OCI-LY7 (cell line): ENCODE measurements around the gene C2CD3. TPM values are rescaled to one million over a fixed set of nuclear protein-coding genes. Genes with fewer than 3 reads are reported as not detected.

Experiments used
- BruUV-seq: library from RNA; stranded (reverse); fragments of 400-500 nt; replicated peaks from 2 replicates; lab custom pipeline; 2021; lab: Mats Ljungman, UMichigan
- CTCF ChIA-PET: fragments of 300-600 bp; sonication (Branson Sonifier 250); formaldehyde crosslinking; loops from one replicate; lab custom pipeline; 2022; ENCODE audit warnings: antibody characterized with exemption; ENCODE audit not compliant: unreplicated experiment; lab: Charles Lee
- POLR2A ChIA-PET: fragments of 300-600 bp; sonication (Branson Sonifier 250); formaldehyde crosslinking; loops from one replicate; lab custom pipeline; 2022; ENCODE audit warnings: antibody characterized with exemption; lab: Charles Lee
- DNase-seq: peaks from one replicate; pipeline ENCODE4 v3.0.0-alpha.2; 2015; ENCODE audit warnings: low spot score
- H2AFZ ChIP-seq: fragments of 200-600 bp; sonication (generic), shearing (Covaris generic); 2 replicates; pipeline ENCODE4 v1.6.1; 2014; ENCODE audit warnings: mild to moderate bottlenecking, antibody characterized with exemption, low read length, moderate library complexity
- H3K27ac ChIP-seq: fragments of 200-600 bp; sonication (generic); 2 replicates; pipeline ENCODE4 v1.5.1; 2014; ENCODE audit warnings: mixed run types, low read depth, mild to moderate bottlenecking, moderate library complexity, low read length, inconsistent platforms; ENCODE audit not compliant: poor library complexity, severe bottlenecking
- H3K36me3 ChIP-seq: fragments of 200-600 bp; sonication (generic); 2 replicates; pipeline ENCODE4 v1.6.1; 2014; ENCODE audit warnings: mild to moderate bottlenecking, antibody characterized with exemption, low read length, moderate library complexity, mixed read lengths; ENCODE audit not compliant: insufficient read depth
- H3K4me1 ChIP-seq: fragments of 200-600 bp; sonication (generic); 2 replicates; pipeline ENCODE4 v1.5.1; 2014; ENCODE audit warnings: mild to moderate bottlenecking, low read length; ENCODE audit not compliant: insufficient read depth, poor library complexity, severe bottlenecking
- H3K4me2 ChIP-seq: fragments of 200-600 bp; sonication (generic); 2 replicates; pipeline ENCODE4 v1.6.1; 2014; ENCODE audit warnings: mild to moderate bottlenecking, low read length
- H3K4me3 ChIP-seq: fragments of 200-600 bp; sonication (generic); 2 replicates; pipeline ENCODE4 v1.5.1; 2014; ENCODE audit warnings: mild to moderate bottlenecking, low read depth, low read length; ENCODE audit not compliant: poor library complexity, severe bottlenecking
- H3K79me2 ChIP-seq: fragments of 200-600 bp; sonication (generic); 2 replicates; pipeline ENCODE4 v1.6.1; 2016; ENCODE audit warnings: low read depth, mild to moderate bottlenecking, low read length, moderate library complexity, mixed read lengths; ENCODE audit not compliant: insufficient read depth
- H3K9me2 ChIP-seq: fragments of 200-600 bp; sonication (generic); 2 replicates; pipeline ENCODE4 v1.6.1; 2016; ENCODE audit warnings: mild to moderate bottlenecking, low read length, mixed read lengths; ENCODE audit not compliant: insufficient read depth
- H3K9me3 ChIP-seq: fragments of 200-600 bp; sonication (generic); 2 replicates; pipeline ENCODE4 v1.6.1; 2014; ENCODE audit warnings: mild to moderate bottlenecking, mixed run types, low read length, mixed read lengths
- H4K20me1 ChIP-seq: fragments of 200-600 bp; sonication (generic); 2 replicates; pipeline ENCODE4 v1.6.1; 2014; ENCODE audit warnings: mild to moderate bottlenecking, antibody characterized with exemption, low read length, moderate library complexity, mixed read lengths; ENCODE audit not compliant: insufficient read depth
- EZH2phosphoT487 ChIP-seq: fragments of 200-600 bp; sonication (generic); IDR thresholded peaks from 2 replicates; pipeline ENCODE4 v1.6.1; 2018; ENCODE audit warnings: low read depth, borderline replicate concordance, mild to moderate bottlenecking, mixed run types, antibody characterized with exemption, low read length, moderate library complexity, mixed read lengths
- intact Hi-C: fragments of 100-400 bp; cut with micrococcal nuclease; formaldehyde crosslinking; loops from one replicate; pipeline ENCODE4 v1.10.0; 2022; ENCODE audit not compliant: unreplicated experiment
- total RNA-seq, 2 experiments: library from RNA; depleted of rRNA in 1 of 2; stranded (reverse); fragments of >200 nt in 1 of 2; shearing (Covaris generic) in 1 of 2; gene quantifications; 2 replicates each; pipeline ENCODE4 v1.2.3, GENCODE V29; 2014 to 2022
- TF ChIP-seq, protein P1 (sequence below): fragments of 200-600 bp; sonication (generic); conservative IDR thresholded peaks from 2 replicates; pipeline ENCODE4 v1.5.1; 2014; ENCODE audit warnings: mild to moderate bottlenecking, antibody characterized with exemption, low read length, moderate library complexity, mixed read lengths

Gene C2CD3
- total RNA-seq, 2 experiments from 2014 or later: 29.2 to 32.1 TPM

DNA sequence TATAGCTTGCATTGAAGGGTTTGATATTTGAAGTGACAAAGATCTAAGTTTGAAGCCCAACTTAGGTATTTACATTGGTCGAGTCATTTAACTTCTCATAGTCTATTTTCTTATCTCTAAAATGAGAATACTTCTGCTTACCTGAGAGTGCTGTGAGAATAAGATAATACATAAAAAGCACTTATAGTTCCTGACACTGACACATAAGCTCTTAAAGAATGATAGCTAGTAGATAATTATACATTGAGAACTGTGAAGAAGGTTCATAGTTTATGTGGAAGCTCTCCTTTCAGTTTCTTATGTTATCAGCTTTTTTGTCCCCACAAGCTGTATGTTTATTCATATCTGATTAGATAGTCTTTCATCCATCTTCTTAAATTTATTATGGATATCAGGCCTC lies 5.1 kb upstream of the C2CD3 start:
- Histone ChIP-seq H3K27ac (no peak overlapping the region), H4K20me1 (no peaks in the 10 kb centered on the region), H3K36me3 (peaks cover 18% of the 10 kb centered on the region), H3K9me3 (no peaks in the 10 kb centered on the region), H3K79me2 (peaks cover 34% of the 10 kb centered on the region; the same call in 1 of the 2 replicates), H3K9me2 (no peaks in the 10 kb centered on the region), H2AFZ (no peak overlapping the region), H3K4me2 (no peak overlapping the region), H3K4me1 (peaks cover 18% of the 10 kb centered on the region), H3K4me3 (no peak overlapping the region)
- CTCF ChIA-PET: no interaction called here
- no peak for DNase-seq
- BruUV-seq: no TSS peak
- POLR2A ChIA-PET: interaction anchor here (0.7 to 0.9 kb wide), 2 partner anchors 35 to 585 kb away, joined by 3 to 4 read pairs; no protein-coding TSS in a partner anchor
- intact Hi-C loops: no loop called here
- no peak for TF ChIP-seq EZH2phosphoT487
- TF ChIP-seq, protein P1, sequence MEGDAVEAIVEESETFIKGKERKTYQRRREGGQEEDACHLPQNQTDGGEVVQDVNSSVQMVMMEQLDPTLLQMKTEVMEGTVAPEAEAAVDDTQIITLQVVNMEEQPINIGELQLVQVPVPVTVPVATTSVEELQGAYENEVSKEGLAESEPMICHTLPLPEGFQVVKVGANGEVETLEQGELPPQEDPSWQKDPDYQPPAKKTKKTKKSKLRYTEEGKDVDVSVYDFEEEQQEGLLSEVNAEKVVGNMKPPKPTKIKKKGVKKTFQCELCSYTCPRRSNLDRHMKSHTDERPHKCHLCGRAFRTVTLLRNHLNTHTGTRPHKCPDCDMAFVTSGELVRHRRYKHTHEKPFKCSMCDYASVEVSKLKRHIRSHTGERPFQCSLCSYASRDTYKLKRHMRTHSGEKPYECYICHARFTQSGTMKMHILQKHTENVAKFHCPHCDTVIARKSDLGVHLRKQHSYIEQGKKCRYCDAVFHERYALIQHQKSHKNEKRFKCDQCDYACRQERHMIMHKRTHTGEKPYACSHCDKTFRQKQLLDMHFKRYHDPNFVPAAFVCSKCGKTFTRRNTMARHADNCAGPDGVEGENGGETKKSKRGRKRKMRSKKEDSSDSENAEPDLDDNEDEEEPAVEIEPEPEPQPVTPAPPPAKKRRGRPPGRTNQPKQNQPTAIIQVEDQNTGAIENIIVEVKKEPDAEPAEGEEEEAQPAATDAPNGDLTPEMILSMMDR: no peak

DNA sequence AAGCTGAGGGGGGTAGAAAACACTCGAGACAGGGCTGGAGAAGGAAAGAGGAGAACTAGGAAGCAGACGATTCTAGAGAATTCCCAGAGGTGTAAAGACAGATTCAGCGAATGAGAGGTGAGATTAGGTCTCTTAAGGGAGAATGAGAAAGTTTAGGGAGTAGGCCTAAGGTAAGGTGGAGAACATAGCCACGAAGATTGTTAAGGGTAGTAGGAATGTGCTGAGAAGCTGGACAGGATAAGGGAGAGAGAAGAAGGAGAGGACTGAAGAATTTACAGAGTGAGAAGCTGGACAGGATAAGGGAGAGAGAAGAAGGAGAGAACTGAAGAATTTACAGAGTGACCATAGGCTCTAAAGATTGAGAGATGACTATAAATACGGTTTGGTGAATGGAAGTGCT lies 1.2 kb upstream of the C2CD3 start:
- Histone ChIP-seq H3K36me3 (peaks cover 33% of the 10 kb centered on the region), H3K27ac (no peak overlapping the region), H4K20me1 (no peaks in the 10 kb centered on the region), H2AFZ (no peak overlapping the region; the same call in 1 of the 2 replicates), H3K9me3 (no peaks in the 10 kb centered on the region), H3K9me2 (no peaks in the 10 kb centered on the region), H3K79me2 (peaks cover 44% of the 10 kb centered on the region), H3K4me1 (peaks cover 30% of the 10 kb centered on the region), H3K4me3 (peak overlapping the region; percentile 85), H3K4me2 (peak overlapping the region; percentile 82)
- ChIA-PET CTCF (no interaction called here), POLR2A (interaction anchor here (0.6 to 2.2 kb wide), 2 partner anchors 12 to 321 kb away, joined by 3 to 10 read pairs; no protein-coding TSS in a partner anchor)
- intact Hi-C loops: loop anchor here (2.0 to 5.0 kb wide), 2 partner anchors 189 to 210 kb away; partner anchors contain the start of gene UCP2
- BruUV-seq: no TSS peak
- TF ChIP-seq, protein P1: no peak
- TF ChIP-seq EZH2phosphoT487: no peak
- DNase-seq: no peak

DNA sequence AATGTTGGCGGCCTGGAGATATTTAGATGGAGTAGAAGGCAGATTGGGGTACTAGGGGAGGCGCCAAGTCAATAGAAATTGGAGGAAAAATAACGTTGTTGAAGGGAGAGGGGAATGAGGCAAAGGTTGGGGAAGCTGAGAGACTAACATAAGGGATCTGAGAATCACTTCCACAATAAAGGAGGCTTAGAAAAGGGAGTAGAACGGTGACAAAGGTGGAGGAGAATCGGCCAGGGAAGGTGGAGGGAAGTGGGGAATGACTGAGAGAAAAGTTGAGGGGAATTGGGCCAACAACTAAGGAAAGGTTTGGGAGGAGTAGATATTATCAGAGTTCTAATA lies 797 bp upstream of the C2CD3 start:
- H3K9me3 ChIP-seq: no peaks in the 10 kb centered on the region
- POLR2A ChIA-PET: interaction anchor here (0.6 to 2.2 kb wide), 5 partner anchors 10 to 321 kb away, joined by 3 to 17 read pairs (median 10); partner anchors contain the start of gene UCP2
- no TSS peak for BruUV-seq

More for the DNA sequence above, 797 bp upstream of the C2CD3 start:
- no peaks in the 10 kb centered on the region for H3K9me2 ChIP-seq
- no peak for DNase-seq
- peak overlapping the region; percentile 85 for H3K4me3 ChIP-seq
- TF ChIP-seq, protein P1: no peak
- TF ChIP-seq EZH2phosphoT487: no peak
- CTCF ChIA-PET: interaction anchor here (1.4 to 1.5 kb wide), 2 partner anchors 84 to 191 kb away, joined by 3 to 5 read pairs; no protein-coding TSS in a partner anchor
- peaks cover 44% of the 10 kb centered on the region for H3K79me2 ChIP-seq
- H3K36me3 ChIP-seq: peaks cover 37% of the 10 kb centered on the region
- H3K4me2 ChIP-seq: peak overlapping the region; percentile 82
- no peaks in the 10 kb centered on the region for H4K20me1 ChIP-seq
- H2AFZ ChIP-seq: peak overlapping the region; percentile 68; the same call in 1 of the 2 replicates
- peak overlapping the region; percentile 75 for H3K27ac ChIP-seq
- peaks cover 30% of the 10 kb centered on the region for H3K4me1 ChIP-seq
- intact Hi-C loops: loop anchor here (2.0 to 5.0 kb wide), 2 partner anchors 189 to 209 kb away; partner anchors contain the start of gene UCP2
